DMS79 (cell line): Measurements from ENCODE around the gene SSX2IP.
"Not testable (repeated sequence)": the region's sequence is repeated elsewhere in the genome, so short reads cannot be mapped to it uniquely, and the experiment has no call there.

Source experiments
- DNase-seq: peaks from one replicate; lab custom pipeline; 2025; lab: John Stamatoyannopoulos, UW

SSX2IP gene

GRCh38 chr1:84675631-84676030 is 14.6 kb downstream of the SSX2IP start:
- no peak for DNase-seq

- DNase-seq: no peak
Measured at GRCh38 chr1:84675106-84675505, 15.2 kb downstream of the SSX2IP start.

- DNase-seq: no peak
Measured at GRCh38 chr1:84674705-84675104, 15.6 kb downstream of the SSX2IP start.

GRCh38 chr1:84674021-84674420 is 16.2 kb downstream of the SSX2IP start:
- no peak for DNase-seq

- no peak for DNase-seq
Measured at GRCh38 chr1:84672080-84672854, 18.0 kb downstream of the SSX2IP start.

GRCh38 chr1:84669831-84670230 is 20.4 kb downstream of the SSX2IP start:
- no peak for DNase-seq

GRCh38 chr1:84668185-84668584 is 22.1 kb downstream of the SSX2IP start:
- DNase-seq: no peak

- DNase-seq: no peak
Measured at GRCh38 chr1:84665703-84666317, 24.5 kb downstream of the SSX2IP start.

- no peak for DNase-seq
Measured at GRCh38 chr1:84653130-84653677, 37.1 kb downstream of the SSX2IP start.

- no peak for DNase-seq
Measured at GRCh38 chr1:84644472-84644871, 45.8 kb downstream of the SSX2IP start.

GRCh38 chr1:84643183-84643582 is 47.1 kb downstream of the SSX2IP start:
- no peak for DNase-seq

- DNase-seq: no peak
Measured at GRCh38 chr1:84642774-84643173, 47.5 kb downstream of the SSX2IP start.

- DNase-seq: not testable (repeated sequence)
Measured at GRCh38 chr1:84639731-84640130, 50.5 kb downstream of the SSX2IP start.

- DNase-seq: peak; percentile 42
Measured at GRCh38 chr1:84635429-84635828, 54.8 kb downstream of the SSX2IP start.

- no peak for DNase-seq
Measured at GRCh38 chr1:84634536-84635205, 55.6 kb downstream of the SSX2IP start.

- no peak for DNase-seq
Measured at GRCh38 chr1:84632673-84633434, 57.4 kb downstream of the SSX2IP start.

- DNase-seq: no peak
Measured at GRCh38 chr1:84632137-84632536, 58.1 kb downstream of the SSX2IP start.

GRCh38 chr1:84624876-84625275 is 65.4 kb downstream of the SSX2IP start:
- DNase-seq: no peak

- no peak for DNase-seq
Measured at GRCh38 chr1:84621553-84621952, 68.7 kb downstream of the SSX2IP start.

GRCh38 chr1:84620720-84621313 is 69.4 kb downstream of the SSX2IP start:
- DNase-seq: peak; percentile 36

GRCh38 chr1:84619383-84620102 is 70.7 kb downstream of the SSX2IP start:
- no peak for DNase-seq
